Trophoblast cell (in vitro differentiated cells and primary cell): ENCODE results near the gene FUOM.

Experiments used
- DNase-seq, 2 donors: peaks; one replicate each; pipeline ENCODE4 v3.0.0-alpha.2; 2016
- H2AFZ ChIP-seq: 2 replicates; pipeline ENCODE4 v1.6.1; 2013; ENCODE audit warnings: low read length, moderate library complexity, mild to moderate bottlenecking; ENCODE audit not compliant: insufficient read depth, poor library complexity
- H2AK5ac ChIP-seq: 2 replicates; pipeline ENCODE4 v1.6.1; 2013; ENCODE audit warnings: mild to moderate bottlenecking, low read length
- H2BK120ac ChIP-seq: 2 replicates; pipeline ENCODE4 v1.6.1; 2013; ENCODE audit warnings: low read length, mild to moderate bottlenecking, moderate library complexity; ENCODE audit not compliant: insufficient read depth, poor library complexity
- H2BK12ac ChIP-seq: 2 replicates; pipeline ENCODE4 v1.6.1; 2013; ENCODE audit warnings: mild to moderate bottlenecking, low read length, moderate library complexity
- H2BK5ac ChIP-seq: 2 replicates; pipeline ENCODE4 v1.6.1; 2013; ENCODE audit warnings: low read length, low read depth, moderate library complexity, mild to moderate bottlenecking; ENCODE audit not compliant: poor library complexity
- H3K14ac ChIP-seq: 2 replicates; pipeline ENCODE4 v1.6.1; 2013; ENCODE audit warnings: mild to moderate bottlenecking, low read length
- H3K18ac ChIP-seq: 2 replicates; pipeline ENCODE4 v1.6.1; 2013; ENCODE audit warnings: mild to moderate bottlenecking, low read length
- H3K23ac ChIP-seq: 2 replicates; pipeline ENCODE4 v1.6.1; 2013; ENCODE audit warnings: low read length
- H3K27ac ChIP-seq: 2 replicates; pipeline ENCODE4 v1.5.1; 2013; ENCODE audit warnings: low read depth, mild to moderate bottlenecking, inconsistent platforms, low read length, moderate library complexity
- H3K27me3 ChIP-seq: 2 replicates; pipeline ENCODE4 v1.6.1; 2013; ENCODE audit warnings: inconsistent platforms, mild to moderate bottlenecking, low read length, moderate library complexity; ENCODE audit not compliant: insufficient read depth
- H3K36me3 ChIP-seq, 2 experiments: 1 replicate in 1 of 2; 2 replicates in 1 of 2; pipeline ENCODE4 v1.6.1; 2013; ENCODE audit warnings: low read length in 2 of 2, mild to moderate bottlenecking in 2 of 2, moderate library complexity in 1 of 2; ENCODE audit not compliant: insufficient read depth in 2 of 2, control insufficient read depth in 1 of 2
- H3K4ac ChIP-seq: 2 replicates; pipeline ENCODE4 v1.6.1; 2013; ENCODE audit warnings: low read depth, mild to moderate bottlenecking, low read length, moderate library complexity
- H3K4me1 ChIP-seq, 2 experiments: 1 replicate in 1 of 2; 2 replicates in 1 of 2; pipeline ENCODE4 v1.6.1; 2013; ENCODE audit warnings: low read length in 2 of 2, mild to moderate bottlenecking in 2 of 2, moderate library complexity in 1 of 2; ENCODE audit not compliant: insufficient read depth in 2 of 2, control insufficient read depth in 1 of 2
- H3K4me2 ChIP-seq: 2 replicates; pipeline ENCODE4 v1.6.1; 2013; ENCODE audit warnings: inconsistent platforms, mild to moderate bottlenecking, low read length, moderate library complexity
- H3K4me3 ChIP-seq: 2 replicates; pipeline ENCODE4 v1.5.1; 2013; ENCODE audit warnings: mild to moderate bottlenecking, low read depth, low read length, inconsistent platforms
- H3K79me1 ChIP-seq: one replicate; pipeline ENCODE4 v1.6.1; 2013; ENCODE audit warnings: low read length
- H3K79me2 ChIP-seq: 2 replicates; pipeline ENCODE4 v1.6.1; 2013; ENCODE audit warnings: low read length, mild to moderate bottlenecking; ENCODE audit not compliant: control insufficient read depth, insufficient read depth, poor library complexity
- H3K9ac ChIP-seq: 2 replicates; pipeline ENCODE4 v1.6.1; 2013; ENCODE audit warnings: mild to moderate bottlenecking, low read length
- H3K9me3 ChIP-seq: 2 replicates; pipeline ENCODE4 v1.6.1; 2013; ENCODE audit warnings: low read depth, mild to moderate bottlenecking, control low read depth, inconsistent platforms, low read length; ENCODE audit not compliant: insufficient read depth
- H4K12ac ChIP-seq: 2 replicates; pipeline ENCODE4 v1.6.1; 2013; ENCODE audit warnings: low read depth, mild to moderate bottlenecking, low read length, moderate library complexity
- H4K8ac ChIP-seq: 2 replicates; pipeline ENCODE4 v1.6.1; 2013; ENCODE audit warnings: low read depth, mild to moderate bottlenecking, low read length, moderate library complexity
- H4K91ac ChIP-seq: one replicate; pipeline ENCODE4 v1.6.1; 2013; ENCODE audit warnings: low read depth, mild to moderate bottlenecking, low read length, moderate library complexity
- WGBS: extraction: QIAGEN DNeasy Blood & Tissue Kit; methylation state at CpG from one replicate; pipeline ENCODE4 v1.1.7; 2013; ENCODE audit warnings: missing lambda C conversion rate; ENCODE audit not compliant: insufficient read length, insufficient coverage; ENCODE audit errors: extremely low coverage; 5-methylcytosine and 5-hydroxymethylcytosine counted together

The FUOM gene

DNA sequence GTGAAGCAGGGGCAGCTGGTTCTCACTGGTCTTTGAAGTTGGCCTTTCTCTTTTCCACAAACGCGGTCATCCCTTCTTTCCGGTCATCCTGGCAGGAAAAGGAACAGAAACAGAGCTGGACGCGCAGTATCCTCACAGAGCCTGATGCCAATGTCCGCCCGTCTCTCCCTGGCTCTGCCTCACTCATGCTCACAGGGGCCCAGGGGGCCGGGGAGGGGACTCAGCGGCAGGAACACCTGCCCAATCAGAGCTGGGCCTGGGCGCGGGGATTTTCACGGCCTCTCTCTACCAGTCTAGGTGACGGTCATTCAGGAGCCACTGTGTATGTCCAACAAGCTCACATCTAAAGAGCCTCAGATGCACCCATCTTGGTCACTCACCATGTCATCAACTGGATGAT is 5.0 kb upstream of the FUOM start:
- no peak overlapping the region for H4K12ac ChIP-seq
- H4K91ac ChIP-seq, result no peak overlapping the region
- no peak overlapping the region for H3K9ac ChIP-seq
- no peak overlapping the region for H3K18ac ChIP-seq
- H2BK5ac ChIP-seq, result no peak overlapping the region
- no peak overlapping the region for H3K14ac ChIP-seq
- H3K9me3 ChIP-seq, result peaks cover 5% of the 10 kb centered on the region
- H3K4me1 ChIP-seq, result no peaks in the 10 kb centered on the region
- peaks cover 42 to 43% of the 10 kb centered on the region in 2 experiments for H3K36me3 ChIP-seq
- DNase-seq, result no peak
- H4K8ac ChIP-seq, result no peak overlapping the region
- no peak overlapping the region for H3K27ac ChIP-seq
- no peak overlapping the region for H3K4ac ChIP-seq
- no peak overlapping the region for H2AFZ ChIP-seq
- no peak overlapping the region for H3K23ac ChIP-seq
- H3K4me3 ChIP-seq, result no peak overlapping the region
- H3K27me3 ChIP-seq, result no peaks in the 10 kb centered on the region
- no peak overlapping the region for H2BK120ac ChIP-seq
- H2BK12ac ChIP-seq, result no peak overlapping the region
- H2AK5ac ChIP-seq, result no peak overlapping the region
- no peaks in the 10 kb centered on the region for H3K79me1 ChIP-seq
- H3K4me2 ChIP-seq, result no peak overlapping the region
- WGBS, result no CpG with 5 or more reads among the region's 13 CpGs
- no peaks in the 10 kb centered on the region for H3K79me2 ChIP-seq

DNA sequence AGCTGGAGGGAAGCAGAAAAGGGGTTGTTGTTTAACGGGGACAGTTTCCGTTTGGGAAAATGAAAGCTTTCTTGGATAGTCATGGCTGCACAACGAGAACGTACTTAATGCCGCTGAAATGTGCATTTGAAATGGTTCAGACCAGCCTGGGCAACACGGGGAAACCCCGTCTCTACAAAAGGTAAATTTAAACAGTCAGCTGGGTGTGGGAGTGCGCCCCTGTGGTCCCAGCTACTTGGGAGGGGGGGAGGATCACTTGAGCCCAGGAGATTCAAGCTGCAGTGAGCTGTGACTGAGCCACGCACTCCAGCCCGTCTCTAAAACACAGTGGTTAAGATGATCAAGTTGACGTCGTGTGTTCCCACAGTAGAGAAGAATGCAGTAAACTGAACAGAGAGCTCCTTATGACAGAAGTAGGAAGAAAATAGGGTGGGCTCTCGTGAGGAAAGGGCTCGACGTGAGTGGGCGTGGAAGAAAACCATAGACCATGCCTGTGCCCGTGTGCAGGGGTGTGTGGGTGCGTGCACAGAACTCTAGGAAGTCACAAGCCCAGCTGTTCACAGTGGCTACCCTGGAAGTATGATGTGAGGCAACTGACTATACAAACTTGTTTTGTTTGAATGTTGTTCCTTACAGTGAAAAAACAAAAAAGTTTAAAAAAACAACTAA is 4.1 kb upstream of the FUOM start:
- no peak overlapping the region for H3K23ac ChIP-seq
- peaks cover 2% of the 10 kb centered on the region for H3K79me2 ChIP-seq
- no peak overlapping the region for H4K12ac ChIP-seq
- H3K4me3 ChIP-seq, result no peak overlapping the region
- peaks cover 4% of the 10 kb centered on the region for H3K9me3 ChIP-seq
- no peak overlapping the region for H3K14ac ChIP-seq
- no peak overlapping the region for H4K8ac ChIP-seq
- no peak overlapping the region for H2AFZ ChIP-seq
- no peak overlapping the region for H2AK5ac ChIP-seq
- no peaks in the 10 kb centered on the region for H3K27me3 ChIP-seq
- no peak overlapping the region for H3K4me2 ChIP-seq
- no peak overlapping the region for H3K27ac ChIP-seq
- H3K9ac ChIP-seq, result no peak overlapping the region
- H3K4me1 ChIP-seq, result peaks cover under 1 to 4% of the 10 kb centered on the region in 2 experiments
- no CpG with 5 or more reads among the region's 18 CpGs for WGBS
- H2BK5ac ChIP-seq, result no peak overlapping the region
- peaks cover 40 to 41% of the 10 kb centered on the region in 2 experiments for H3K36me3 ChIP-seq
- DNase-seq, result no peak
- H2BK120ac ChIP-seq, result no peak overlapping the region
- no peak overlapping the region for H2BK12ac ChIP-seq
- no peak overlapping the region for H3K4ac ChIP-seq
- peaks cover 6% of the 10 kb centered on the region for H3K79me1 ChIP-seq
- no peak overlapping the region for H4K91ac ChIP-seq
- H3K18ac ChIP-seq, result no peak overlapping the region

DNA sequence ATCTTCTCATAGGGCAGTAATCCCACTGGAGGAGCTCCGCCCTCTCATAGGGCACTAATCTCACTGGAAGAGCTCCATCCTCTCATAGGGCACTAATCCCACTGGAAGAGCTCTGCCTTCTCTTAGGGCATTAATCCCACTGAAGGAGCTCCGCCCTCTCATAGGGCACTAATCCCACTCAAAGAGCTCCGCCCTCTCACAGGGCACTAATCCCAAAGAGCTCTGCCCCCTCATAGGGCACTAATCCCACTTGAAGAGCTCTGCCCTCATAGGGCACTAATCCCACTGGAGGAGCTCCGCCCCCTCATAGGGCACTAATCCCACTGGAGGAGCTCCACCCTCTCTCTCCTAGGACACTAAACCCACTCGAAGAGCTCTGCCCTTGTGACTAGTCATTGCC is 3.4 kb upstream of the FUOM start:
- no peak overlapping the region for H3K9ac ChIP-seq
- no peak for DNase-seq
- no peak overlapping the region for H3K4ac ChIP-seq
- H3K4me1 ChIP-seq, result peaks cover 7 to 9% of the 10 kb centered on the region in 2 experiments
- H4K12ac ChIP-seq, result no peak overlapping the region
- no peak overlapping the region for H3K27ac ChIP-seq
- no peak overlapping the region for H2BK12ac ChIP-seq
- no peak overlapping the region for H2BK120ac ChIP-seq
- H3K18ac ChIP-seq, result no peak overlapping the region
- H3K79me2 ChIP-seq, result peaks cover 4% of the 10 kb centered on the region
- H3K27me3 ChIP-seq, result no peaks in the 10 kb centered on the region
- no peak overlapping the region for H3K4me2 ChIP-seq
- WGBS, result no CpG with 5 or more reads among the region's 5 CpGs
- no peak overlapping the region for H4K91ac ChIP-seq
- peaks cover 33 to 34% of the 10 kb centered on the region in 2 experiments for H3K36me3 ChIP-seq
- peaks cover 6% of the 10 kb centered on the region for H3K79me1 ChIP-seq
- H3K14ac ChIP-seq, result no peak overlapping the region
- no peak overlapping the region for H3K23ac ChIP-seq
- H3K4me3 ChIP-seq, result no peak overlapping the region
- H2AFZ ChIP-seq, result no peak overlapping the region
- H2AK5ac ChIP-seq, result no peak overlapping the region
- peaks cover 2% of the 10 kb centered on the region for H3K9me3 ChIP-seq
- no peak overlapping the region for H4K8ac ChIP-seq
- H2BK5ac ChIP-seq, result no peak overlapping the region

DNA sequence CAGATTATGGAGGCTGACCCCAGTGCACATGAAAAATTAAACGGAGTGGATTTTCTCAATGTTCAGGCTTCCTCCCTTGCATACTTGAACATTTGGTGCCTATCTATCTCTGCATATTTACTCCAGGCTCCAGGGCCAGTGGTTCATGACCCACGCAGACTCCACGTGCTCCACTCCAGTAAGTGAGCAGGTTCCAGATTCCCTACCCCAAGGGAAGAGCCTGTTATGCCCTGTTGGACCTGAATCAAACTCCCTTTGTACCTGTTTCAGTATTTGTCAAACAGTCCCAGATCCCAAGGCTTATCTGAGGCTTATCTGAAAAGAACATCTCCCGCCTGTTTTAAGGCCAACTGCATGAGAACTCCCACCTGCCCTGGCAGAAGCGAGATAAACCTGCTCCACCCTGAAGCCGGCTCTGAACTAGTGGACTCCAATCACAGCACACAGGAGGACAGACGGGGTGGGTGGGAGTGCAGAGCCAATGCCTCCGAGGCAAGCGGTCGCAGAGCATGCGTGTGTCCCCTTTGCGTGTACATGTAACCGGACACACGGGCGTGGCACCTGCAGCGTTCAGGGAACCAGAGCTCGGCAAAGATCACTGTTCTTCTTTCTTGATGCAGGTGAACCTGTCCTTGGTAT is 2.3 kb upstream of the FUOM start:
- H4K12ac ChIP-seq, result no peak overlapping the region
- H3K4me3 ChIP-seq, result no peak overlapping the region
- H3K27ac ChIP-seq, result no peak overlapping the region
- no peak overlapping the region for H3K14ac ChIP-seq
- H3K9me3 ChIP-seq, result peaks cover 2% of the 10 kb centered on the region
- no peak overlapping the region for H2AFZ ChIP-seq
- H3K36me3 ChIP-seq, result peaks cover 26% of the 10 kb centered on the region in 2 experiments
- H4K8ac ChIP-seq, result no peak overlapping the region
- H3K9ac ChIP-seq, result no peak overlapping the region
- no peak overlapping the region for H3K23ac ChIP-seq
- no peak overlapping the region for H2AK5ac ChIP-seq
- no peak overlapping the region for H3K18ac ChIP-seq
- WGBS, result no CpG with 5 or more reads among the region's 17 CpGs
- H2BK5ac ChIP-seq, result no peak overlapping the region
- H3K4me2 ChIP-seq, result no peak overlapping the region
- no peak overlapping the region for H2BK120ac ChIP-seq
- H3K79me2 ChIP-seq, result peaks cover 4% of the 10 kb centered on the region
- peaks cover 6% of the 10 kb centered on the region for H3K79me1 ChIP-seq
- no peak overlapping the region for H4K91ac ChIP-seq
- no peak overlapping the region for H3K4ac ChIP-seq
- H2BK12ac ChIP-seq, result no peak overlapping the region
- DNase-seq, result no peak
- peaks cover 8 to 9% of the 10 kb centered on the region in 2 experiments for H3K4me1 ChIP-seq
- no peaks in the 10 kb centered on the region for H3K27me3 ChIP-seq
